ENCODE results near the gene LAGE3. TPM values are rescaled to one million over a fixed set of nuclear protein-coding genes. Genes with fewer than 3 reads are reported as not detected.

LAGE3 gene
- total and polyA plus RNA-seq, 2 of the 13 experiments (the other 11 are each of a cell fraction or from before 2014, with no cell fraction given): 7.6 to 12.7 TPM

DNA sequence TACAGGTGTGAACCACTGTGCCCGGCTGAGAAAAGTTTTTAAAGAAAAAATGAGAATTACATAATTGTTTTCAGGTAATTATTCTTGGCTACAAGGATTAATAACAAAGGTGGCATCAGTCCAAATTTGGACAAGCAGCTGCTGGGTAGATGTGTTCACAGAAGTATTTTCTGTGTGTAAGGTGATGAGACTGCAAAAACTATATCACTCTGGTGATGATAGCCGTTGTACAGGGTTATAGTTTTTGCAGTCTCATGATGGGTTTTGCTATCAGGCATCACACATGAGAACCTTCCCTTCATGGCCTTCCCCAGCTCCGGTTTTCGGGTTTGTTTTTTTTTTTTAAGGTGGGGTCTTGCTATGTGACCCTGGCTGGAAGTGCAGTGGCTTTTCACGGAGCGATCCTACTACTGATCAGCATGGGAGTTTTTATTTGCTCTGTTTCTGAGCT, 16.4 kb upstream of the LAGE3 start (continued):
- TF ChIP-seq, protein P1, sequence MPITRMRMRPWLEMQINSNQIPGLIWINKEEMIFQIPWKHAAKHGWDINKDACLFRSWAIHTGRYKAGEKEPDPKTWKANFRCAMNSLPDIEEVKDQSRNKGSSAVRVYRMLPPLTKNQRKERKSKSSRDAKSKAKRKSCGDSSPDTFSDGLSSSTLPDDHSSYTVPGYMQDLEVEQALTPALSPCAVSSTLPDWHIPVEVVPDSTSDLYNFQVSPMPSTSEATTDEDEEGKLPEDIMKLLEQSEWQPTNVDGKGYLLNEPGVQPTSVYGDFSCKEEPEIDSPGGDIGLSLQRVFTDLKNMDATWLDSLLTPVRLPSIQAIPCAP (CRISPR knock-in tag; IDR thresholded peaks at IDR 0.05; ENCODE audit: low read depth): no peak
- TF ChIP-seq RORA (CRISPR knock-in tag; IDR thresholded peaks at IDR 0.05) (no peak), FOSL2 (CRISPR knock-in tag; IDR thresholded peaks at IDR 0.05) (no peak)
- TF ChIP-seq, protein P2, sequence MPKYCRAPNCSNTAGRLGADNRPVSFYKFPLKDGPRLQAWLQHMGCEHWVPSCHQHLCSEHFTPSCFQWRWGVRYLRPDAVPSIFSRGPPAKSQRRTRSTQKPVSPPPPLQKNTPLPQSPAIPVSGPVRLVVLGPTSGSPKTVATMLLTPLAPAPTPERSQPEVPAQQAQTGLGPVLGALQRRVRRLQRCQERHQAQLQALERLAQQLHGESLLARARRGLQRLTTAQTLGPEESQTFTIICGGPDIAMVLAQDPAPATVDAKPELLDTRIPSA (CRISPR knock-in tag; IDR thresholded peaks at IDR 0.05; ENCODE audit: borderline replicate concordance): no peak
- TF ChIP-seq, protein P3, sequence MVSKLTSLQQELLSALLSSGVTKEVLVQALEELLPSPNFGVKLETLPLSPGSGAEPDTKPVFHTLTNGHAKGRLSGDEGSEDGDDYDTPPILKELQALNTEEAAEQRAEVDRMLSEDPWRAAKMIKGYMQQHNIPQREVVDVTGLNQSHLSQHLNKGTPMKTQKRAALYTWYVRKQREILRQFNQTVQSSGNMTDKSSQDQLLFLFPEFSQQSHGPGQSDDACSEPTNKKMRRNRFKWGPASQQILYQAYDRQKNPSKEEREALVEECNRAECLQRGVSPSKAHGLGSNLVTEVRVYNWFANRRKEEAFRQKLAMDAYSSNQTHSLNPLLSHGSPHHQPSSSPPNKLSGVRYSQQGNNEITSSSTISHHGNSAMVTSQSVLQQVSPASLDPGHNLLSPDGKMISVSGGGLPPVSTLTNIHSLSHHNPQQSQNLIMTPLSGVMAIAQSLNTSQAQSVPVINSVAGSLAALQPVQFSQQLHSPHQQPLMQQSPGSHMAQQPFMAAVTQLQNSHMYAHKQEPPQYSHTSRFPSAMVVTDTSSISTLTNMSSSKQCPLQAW (CRISPR knock-in tag; IDR thresholded peaks at IDR 0.05): no peak
- TF ChIP-seq, protein P4, sequence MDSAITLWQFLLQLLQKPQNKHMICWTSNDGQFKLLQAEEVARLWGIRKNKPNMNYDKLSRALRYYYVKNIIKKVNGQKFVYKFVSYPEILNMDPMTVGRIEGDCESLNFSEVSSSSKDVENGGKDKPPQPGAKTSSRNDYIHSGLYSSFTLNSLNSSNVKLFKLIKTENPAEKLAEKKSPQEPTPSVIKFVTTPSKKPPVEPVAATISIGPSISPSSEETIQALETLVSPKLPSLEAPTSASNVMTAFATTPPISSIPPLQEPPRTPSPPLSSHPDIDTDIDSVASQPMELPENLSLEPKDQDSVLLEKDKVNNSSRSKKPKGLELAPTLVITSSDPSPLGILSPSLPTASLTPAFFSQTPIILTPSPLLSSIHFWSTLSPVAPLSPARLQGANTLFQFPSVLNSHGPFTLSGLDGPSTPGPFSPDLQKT (CRISPR knock-in tag; IDR thresholded peaks at IDR 0.05; ENCODE audit: borderline replicate concordance): no peak

DNA sequence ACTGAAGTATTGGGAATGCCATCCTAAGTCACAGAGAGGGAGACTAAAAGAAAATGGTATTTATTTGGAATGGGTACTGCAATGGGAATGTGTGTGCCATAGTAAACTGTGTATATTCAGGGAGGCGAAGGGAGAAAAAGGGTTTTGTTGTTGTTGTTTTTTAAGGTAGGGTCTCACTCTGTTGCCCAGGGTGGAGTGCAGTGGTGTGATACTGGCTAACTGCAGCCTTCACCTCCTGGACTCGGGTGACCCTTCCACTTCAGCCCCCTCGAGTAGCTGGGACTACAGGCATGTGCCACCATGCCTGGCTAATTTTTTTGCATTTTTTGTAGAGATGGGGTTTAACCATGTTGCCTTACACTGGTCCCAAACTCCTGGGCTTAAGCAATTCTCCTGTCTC, 15.6 kb upstream of the LAGE3 start:
- Histone ChIP-seq H3K4me1 (ENCODE audit: insufficient read depth, low read length) (peaks cover under 1% of the 10 kb centered on the region; the same call in 1 of the 2 replicates), H3K4me2 (ENCODE audit: low read depth, low read length) (no peak overlapping the region), H3K27me3 (ENCODE audit: control insufficient read depth in 1 of 2, insufficient read depth in 2 of 2, low read length in 2 of 2) (no peaks in the 10 kb centered on the region), H3K4me3 (replicated peaks in 1 of 3; ENCODE audit: insufficient read depth in 1 of 3, low read depth in 2 of 3, low read length in 3 of 3) (no peak overlapping the region), H3K9ac (ENCODE audit: insufficient read depth, low read depth, low read length) (no peak overlapping the region), H4K20me1 (ENCODE audit: insufficient read depth, low read length) (no peaks in the 10 kb centered on the region), H3K79me2 (ENCODE audit: insufficient read depth, low read length) (no peaks in the 10 kb centered on the region), H3K36me3 (replicated peaks in 1 of 2; ENCODE audit: control insufficient read depth in 1 of 2, insufficient read depth in 2 of 2, low read length in 2 of 2) (no peaks in the 10 kb centered on the region), H2AFZ (ENCODE audit: low read length) (no peak overlapping the region), H3K27ac (ENCODE audit: extremely low read length, insufficient read depth, low read length) (no peak overlapping the region), H3K9me3 (ENCODE audit: low read length) (no peaks in the 10 kb centered on the region)
- CTCF ChIA-PET (ENCODE audit: low intra/inter-chr PET ratio, low total read pairs): no interaction called here
- POLR2A ChIA-PET: no interaction called here
- FAIRE-seq (no peak), ATAC-seq (no peak), DNase-seq (ENCODE audit: low spot score) (no peak)
- no TSS peak for BruUV-seq (replicated peaks)
- 66% methylated on average over 2 of the region's 3 CpGs for WGBS (ENCODE audit: low lambda C conversion rate)
- intact Hi-C loops (cut with micrococcal nuclease; ENCODE audit: unreplicated experiment): no loop called here
- in situ Hi-C loops (cut with HindIII; ENCODE audit: extremely low pct_ligation_motif_present, low pct_unique_long_range_greater_than_20kb): no loop called here
- TF ChIP-seq NFATC3 (CRISPR knock-in tag; IDR thresholded peaks at IDR 0.05) (no peak), ARID2 (CRISPR knock-in tag; IDR thresholded peaks at IDR 0.05; ENCODE audit: borderline replicate concordance) (no peak), TCF7L2 (IDR thresholded peaks at IDR 0.05; ENCODE audit: low read depth, low read length) (no peak), ZNF629 (CRISPR knock-in tag; conservative IDR thresholded peaks at IDR 0.05) (no peak), CBFB (CRISPR knock-in tag; IDR thresholded peaks at IDR 0.05) (no peak), ZNF772 (CRISPR knock-in tag; IDR thresholded peaks at IDR 0.05) (no peak)
- TF ChIP-seq, protein P5, sequence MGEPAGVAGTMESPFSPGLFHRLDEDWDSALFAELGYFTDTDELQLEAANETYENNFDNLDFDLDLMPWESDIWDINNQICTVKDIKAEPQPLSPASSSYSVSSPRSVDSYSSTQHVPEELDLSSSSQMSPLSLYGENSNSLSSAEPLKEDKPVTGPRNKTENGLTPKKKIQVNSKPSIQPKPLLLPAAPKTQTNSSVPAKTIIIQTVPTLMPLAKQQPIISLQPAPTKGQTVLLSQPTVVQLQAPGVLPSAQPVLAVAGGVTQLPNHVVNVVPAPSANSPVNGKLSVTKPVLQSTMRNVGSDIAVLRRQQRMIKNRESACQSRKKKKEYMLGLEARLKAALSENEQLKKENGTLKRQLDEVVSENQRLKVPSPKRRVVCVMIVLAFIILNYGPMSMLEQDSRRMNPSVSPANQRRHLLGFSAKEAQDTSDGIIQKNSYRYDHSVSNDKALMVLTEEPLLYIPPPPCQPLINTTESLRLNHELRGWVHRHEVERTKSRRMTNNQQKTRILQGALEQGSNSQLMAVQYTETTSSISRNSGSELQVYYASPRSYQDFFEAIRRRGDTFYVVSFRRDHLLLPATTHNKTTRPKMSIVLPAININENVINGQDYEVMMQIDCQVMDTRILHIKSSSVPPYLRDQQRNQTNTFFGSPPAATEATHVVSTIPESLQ (CRISPR knock-in tag; conservative IDR thresholded peaks at IDR 0.05): no peak
